ENCODE measurements around the gene RCCD1. TPM values are rescaled to one million over a fixed set of nuclear protein-coding genes. Genes with fewer than 3 reads are reported as not detected.

RCCD1 gene
- total RNA-seq (10 to 100 TPM in 1 of 10 donors, 1 to 10 TPM in 9; 5.5 to 11.8 (median 7.6) TPM), polyA plus RNA-seq (1 to 10 TPM; 6.0 to 8.3 TPM)
- long read RNA-seq, donor 1, partial matches to known transcripts: 28 of 37 reads
- long read RNA-seq, donor 1, other reads (novel, unspliced or antisense): 6 of 37 reads
- long read RNA-seq, donor 2, transcript RCCD1-201 (8 exons, 2,689 nt): major isoform, 6 of 31 reads
- long read RNA-seq, donor 2, partial matches to known transcripts: 23 of 31 reads
- long read RNA-seq, donor 2, other reads (novel, unspliced or antisense): 2 of 31 reads
- long read RNA-seq, donor 3, partial matches to known transcripts: 37 of 44 reads
- long read RNA-seq, donor 3, other reads (novel, unspliced or antisense): 7 of 44 reads

GRCh38 chr15:90954712-90955623 is at the start of gene RCCD1:
Gene RCCD1, plus strand, starts transcription at chr15:90954884. Its CDS starts 1,851 bp downstream, at chr15:90956735.
- H3K27ac ChIP-seq: peak within 1 kb of the TSS; percentile 15 to 97 (median 88)
- intact Hi-C loops (cut with DNase I): loop anchor here (5.0 to 10.0 kb wide), 10 partner anchors 37 to 317 kb away; partner anchors contain the start of genes PRC1 (in 2 of the 10) and VPS33B (in 1 of the 10)
- peak within 1 kb of the TSS; percentile 44 to 96 (median 80) for H3K4me3 ChIP-seq
- H3K27me3 ChIP-seq: no peaks in the 10 kb centered on the region
- H3K4me1 ChIP-seq: peaks cover 0 to 43% (median 28%) of the 10 kb centered on the region in 9 donors
- no peaks in the 10 kb centered on the region for H3K9me3 ChIP-seq
- DNase-seq: peak; percentile 93 to 95
- peaks cover 0 to 45% (median 32%) of the 10 kb centered on the region in 9 donors for H3K36me3 ChIP-seq
- 2% methylated on average over 68 to 69 of the region's 69 CpGs for WGBS, 2 donors
- peak; percentile 89 to 97 (median 96) for ATAC-seq
- no peak for TF ChIP-seq CTCF (IDR thresholded peaks at IDR 0.05)

GRCh38 chr15:90905306-90906180 is 49.1 kb upstream of the RCCD1 start:
- ATAC-seq (no peak), DNase-seq (no peak)
- no peak for TF ChIP-seq CTCF (IDR thresholded peaks at IDR 0.05)
- intact Hi-C loops (cut with DNase I): no loop called here
- Histone ChIP-seq H3K36me3 (peaks cover 0 to 62% (median 43%) of the 10 kb centered on the region in 9 donors), H3K27ac (peak overlapping the region in 2 of 10 donors; percentile 67 to 87), H3K4me3 (no peak overlapping the region), H3K4me1 (peaks cover 6 to 61% (median 43%) of the 10 kb centered on the region in 9 donors), H3K27me3 (no peaks in the 10 kb centered on the region), H3K9me3 (no peaks in the 10 kb centered on the region)
- WGBS, 2 donors: 95% methylated on average over 28 of the region's 28 CpGs

- DNase-seq: no peak
- H3K9me3 ChIP-seq: no peaks in the 10 kb centered on the region
- H3K36me3 ChIP-seq: peaks cover 0 to 70% (median 51%) of the 10 kb centered on the region in 9 donors
- intact Hi-C loops (cut with DNase I): no loop called here
- ATAC-seq: no peak
- no peak for TF ChIP-seq CTCF (IDR thresholded peaks at IDR 0.05)
- H3K27ac ChIP-seq: peak overlapping the region in 5 of 10 donors; percentile 67 to 87 (median 77)
- no peak overlapping the region for H3K4me3 ChIP-seq
- no peaks in the 10 kb centered on the region for H3K27me3 ChIP-seq
- 96 to 97% methylated on average over 11 of the region's 11 CpGs for WGBS, 2 donors
- H3K4me1 ChIP-seq: peaks cover 6 to 61% (median 43%) of the 10 kb centered on the region in 9 donors
These were observed 48.4 kb upstream of the RCCD1 start for GRCh38 chr15:90906181-90906849.
